Activated CD8-positive, alpha-beta memory T cell treated with anti-CD3 and anti-CD28 coated beads for 1 hour (primary cell): Measurements from ENCODE around the gene DNAJB12.
"Not testable (repeated sequence)": the region's sequence is repeated elsewhere in the genome, so short reads cannot be mapped to it uniquely, and the experiment has no call there.

Source experiments
- DNase-seq, 2 donors: peaks; one replicate each; pipeline ENCODE4 v3.0.0-alpha.2; 2020; ENCODE audit warnings: low read depth in 1 of 2; ENCODE audit errors: extremely low read depth in 1 of 2

DNAJB12 gene

DNA sequence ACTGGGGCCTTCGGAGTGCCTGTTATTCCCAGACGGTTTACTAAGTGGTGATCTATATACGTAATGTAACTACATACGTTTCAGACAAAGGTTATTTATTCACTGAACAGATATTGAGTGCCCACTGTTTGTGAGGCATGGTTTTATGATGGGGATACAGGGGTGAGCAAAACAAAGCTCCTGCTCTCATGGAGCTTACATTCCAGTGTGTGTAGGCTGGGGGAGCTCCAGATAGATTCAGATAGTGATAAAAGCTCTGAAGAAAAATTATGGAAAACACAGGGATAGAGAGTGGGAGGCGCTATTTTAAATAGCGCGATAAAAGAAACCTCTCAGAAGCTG lies 466 bp upstream of the DNAJB12 start:
- DNase-seq, result no peak

DNA sequence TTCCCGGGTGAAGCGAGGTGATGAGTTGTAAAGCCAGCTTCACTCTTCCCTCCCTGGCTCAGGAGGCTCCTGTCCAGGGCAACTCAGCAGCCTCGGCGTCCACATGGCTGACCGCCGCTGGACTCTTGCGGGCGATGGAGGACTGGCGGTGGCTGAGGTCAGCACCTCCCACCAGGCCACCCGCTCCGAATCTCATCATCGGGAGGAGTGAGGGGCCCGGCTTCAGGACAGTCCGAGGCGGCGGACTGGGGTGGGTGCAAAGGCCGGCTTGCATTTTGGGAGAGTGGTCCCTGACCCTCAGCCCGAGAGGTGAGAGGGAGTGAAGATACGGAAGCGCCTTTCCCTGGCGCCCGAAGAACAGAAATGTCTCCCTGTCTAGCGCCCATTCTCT lies 759 bp downstream of the DNAJB12 start:
- DNase-seq, result no peak

DNA sequence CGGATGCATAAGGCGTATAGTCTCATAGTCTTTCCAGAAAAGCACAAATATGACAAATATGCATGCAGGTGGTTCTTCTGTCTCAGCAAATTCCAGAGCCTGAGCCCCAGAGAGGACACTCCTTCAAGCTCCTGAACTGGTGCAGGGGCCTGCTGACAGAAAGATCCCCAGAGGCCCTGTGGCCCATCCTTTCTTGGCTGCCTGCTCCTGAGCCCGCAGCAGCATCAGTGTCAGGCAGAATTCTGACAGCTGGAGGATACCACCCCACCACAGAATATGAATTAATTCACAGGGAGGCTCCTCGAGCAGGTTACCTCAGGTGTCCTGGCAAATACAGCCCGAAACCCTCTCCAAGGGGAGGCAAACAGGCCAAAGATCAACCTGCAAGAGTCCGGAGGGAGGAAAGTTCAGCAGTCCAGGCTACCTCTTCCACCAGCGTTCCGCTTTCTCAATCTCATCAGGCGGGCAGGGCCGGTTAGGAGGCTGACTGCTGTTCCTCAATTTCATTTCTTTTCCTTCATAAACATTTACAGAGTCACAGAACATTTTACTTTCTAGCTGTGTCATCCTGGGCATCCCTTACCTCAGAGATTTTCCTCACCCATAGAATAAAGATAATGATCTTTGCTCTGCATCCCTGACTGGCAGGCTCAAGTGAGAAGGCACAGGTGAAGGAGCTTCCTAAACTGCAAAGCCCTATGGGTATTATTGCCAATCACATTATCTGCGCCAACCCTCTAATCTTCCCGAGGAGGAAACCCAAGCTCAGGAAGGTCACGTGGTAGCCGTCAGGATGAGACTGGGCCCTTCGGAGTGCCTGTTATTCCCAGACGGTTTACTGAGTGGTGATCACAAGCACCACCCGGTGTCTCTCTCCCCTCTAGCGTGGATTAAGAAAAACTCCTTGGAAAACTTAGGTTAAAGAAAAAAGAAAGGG lies 1.4 kb downstream of the DNAJB12 start:
- DNase-seq, result no peak

DNA sequence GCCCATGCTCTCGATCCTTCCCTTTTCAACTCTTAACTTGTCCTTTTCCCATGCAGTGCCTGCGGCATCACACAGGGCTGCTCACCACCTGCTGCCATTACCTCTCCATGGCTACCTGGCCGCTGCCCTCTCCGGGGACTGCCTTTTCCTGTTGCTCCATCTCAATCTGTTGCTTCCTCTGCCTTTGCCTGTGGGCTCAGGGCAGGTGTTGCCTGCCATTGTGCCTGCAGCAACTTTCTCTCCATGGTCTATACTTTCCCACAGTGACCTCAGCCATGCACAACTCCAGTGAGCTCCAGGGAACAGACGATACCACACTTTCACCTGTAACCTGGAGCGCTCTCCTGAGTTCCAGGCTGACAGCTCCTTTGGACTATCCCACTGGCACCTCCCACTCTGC lies 3.2 kb downstream of the DNAJB12 start:
- no peak for DNase-seq

DNA sequence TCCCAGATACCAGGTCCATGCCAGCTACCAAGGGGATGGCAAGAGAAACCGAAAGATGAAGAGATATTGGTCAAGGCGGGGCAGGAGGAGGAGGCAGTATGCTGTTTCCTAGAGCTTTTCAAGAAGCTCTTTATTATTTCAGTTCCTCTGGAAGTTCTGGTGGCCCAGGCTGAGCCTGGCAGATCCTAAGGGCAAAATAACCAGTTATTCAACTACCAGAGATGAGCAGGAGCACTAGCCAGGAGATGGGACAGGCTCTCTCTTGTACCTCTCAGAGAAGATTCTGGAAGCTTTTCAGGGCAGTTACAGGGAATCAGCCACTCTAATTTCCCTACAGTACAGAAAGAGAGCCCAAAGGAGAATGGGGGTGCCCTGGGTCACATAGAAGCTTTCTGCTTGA lies 5.3 kb downstream of the DNAJB12 start:
- DNase-seq, result no peak

DNA sequence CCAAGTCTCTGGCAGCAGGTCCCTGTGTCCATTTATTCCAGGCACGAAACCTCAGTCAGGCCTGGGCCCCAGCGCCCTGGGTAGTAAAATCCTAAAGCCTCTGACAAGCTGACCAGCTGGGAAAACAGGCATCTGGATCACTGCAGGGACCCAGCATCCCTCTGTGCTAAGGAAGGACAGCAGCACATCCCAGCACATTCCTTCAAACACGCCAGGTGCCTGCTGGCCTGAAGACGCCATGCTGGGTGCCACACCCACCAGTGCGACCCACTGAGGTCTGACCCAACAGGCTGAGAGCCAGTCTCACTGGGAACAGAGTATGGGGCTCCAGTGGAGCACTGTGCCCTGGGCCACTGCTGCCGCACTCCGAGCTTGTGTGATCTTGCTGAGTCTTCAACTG lies 6.4 kb downstream of the DNAJB12 start:
- DNase-seq, result no peak

DNA sequence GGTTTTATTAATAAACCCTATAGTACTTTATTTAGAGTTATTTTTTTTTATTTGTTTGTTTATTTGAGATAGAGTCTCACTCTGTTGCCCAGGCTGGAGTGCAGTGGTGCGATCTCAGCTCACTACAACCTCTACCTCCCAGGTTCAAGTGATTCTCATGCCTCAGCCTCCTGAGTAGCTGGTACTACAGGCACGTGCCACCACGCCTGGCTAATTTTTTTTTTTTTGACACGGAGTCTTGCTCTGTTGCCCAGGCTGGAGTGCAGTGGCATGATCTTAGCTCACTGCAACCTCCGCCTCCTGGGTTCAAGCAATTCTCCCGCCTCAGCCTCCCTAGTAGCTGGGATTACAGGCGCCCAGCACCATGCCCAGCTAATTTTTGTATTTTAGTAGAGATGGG lies 8.6 kb downstream of the DNAJB12 start:
- DNase-seq, result not testable (repeated sequence)

DNA sequence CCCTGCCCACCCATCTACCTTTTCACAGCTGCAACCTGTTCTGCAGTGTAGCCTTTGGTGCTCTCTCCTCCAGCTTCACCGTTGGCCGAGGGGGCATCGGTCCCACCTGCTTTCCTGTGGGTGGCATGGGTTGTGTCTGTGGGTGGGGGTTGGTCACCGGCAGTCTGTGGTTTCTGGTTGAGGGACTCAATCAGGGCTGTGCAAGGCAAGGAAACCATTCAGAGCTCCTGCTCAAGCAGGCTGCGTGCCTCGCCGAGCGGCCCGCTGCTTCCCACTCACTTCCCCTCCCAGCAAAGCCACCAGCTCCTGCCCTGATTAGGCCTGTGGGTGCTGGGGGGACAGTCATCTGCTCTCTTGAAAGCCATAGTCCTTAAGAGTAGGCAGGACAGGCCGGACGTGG lies 9.8 kb downstream of the DNAJB12 start:
- DNase-seq, result no peak

DNA sequence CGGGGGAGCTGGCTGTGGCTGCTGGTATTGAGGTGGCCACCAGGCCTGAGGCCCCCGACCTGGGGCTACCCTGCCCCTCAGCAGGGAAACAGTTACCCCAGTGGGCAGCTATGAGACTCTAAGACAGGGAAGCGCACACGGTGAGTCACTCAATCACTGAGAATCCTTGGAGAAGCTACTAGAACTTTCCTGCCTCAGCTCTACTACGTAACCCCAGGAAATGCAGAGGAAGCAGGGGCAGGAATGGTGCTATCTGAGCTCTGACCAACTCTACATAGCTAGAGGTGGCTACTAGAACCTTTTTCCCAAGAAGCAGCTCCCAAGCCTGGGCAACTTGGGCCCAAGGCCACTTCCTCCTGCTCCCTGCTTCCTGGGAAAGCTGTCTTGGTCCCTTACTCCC lies 11.8 kb downstream of the DNAJB12 start:
- no peak for DNase-seq

DNA sequence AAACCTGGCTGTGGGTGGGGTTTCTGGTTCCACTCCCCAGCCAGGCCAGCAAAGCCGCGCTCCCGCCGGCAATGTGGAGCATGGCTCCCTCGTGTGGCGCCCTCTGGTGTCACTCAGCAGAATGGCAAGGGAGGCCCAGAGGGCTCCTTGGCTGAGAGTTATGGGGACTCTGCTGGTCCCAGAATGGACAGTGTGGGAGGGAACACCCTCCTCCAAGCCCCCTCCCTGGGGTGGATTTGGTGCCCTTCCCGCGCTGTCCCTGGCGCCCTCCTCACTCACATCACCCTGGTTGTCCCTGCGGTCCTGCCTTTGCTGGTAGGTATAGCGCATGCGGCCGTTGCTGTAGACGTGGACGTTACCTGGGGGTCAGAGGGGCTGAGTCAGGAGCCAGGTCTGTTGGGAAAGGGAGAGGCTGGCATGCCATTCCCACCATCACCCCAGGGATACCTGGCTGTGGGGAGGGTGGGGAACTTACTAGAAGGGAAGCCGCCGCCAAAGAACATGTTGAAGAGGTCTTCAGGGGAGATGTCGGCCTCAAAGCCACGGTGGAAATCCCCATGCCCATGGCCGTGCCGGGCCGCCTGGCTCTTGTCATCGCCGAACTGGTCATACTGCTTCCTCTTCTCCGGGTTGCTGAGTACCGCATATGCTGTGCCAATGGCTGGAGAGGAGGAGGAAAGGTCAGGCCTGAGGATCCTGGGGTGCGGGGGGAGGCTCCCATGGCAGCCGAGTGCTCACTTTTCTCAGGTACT lies 14.0 kb downstream of the DNAJB12 start:
- peak; percentile 56 to 66 for DNase-seq

DNA sequence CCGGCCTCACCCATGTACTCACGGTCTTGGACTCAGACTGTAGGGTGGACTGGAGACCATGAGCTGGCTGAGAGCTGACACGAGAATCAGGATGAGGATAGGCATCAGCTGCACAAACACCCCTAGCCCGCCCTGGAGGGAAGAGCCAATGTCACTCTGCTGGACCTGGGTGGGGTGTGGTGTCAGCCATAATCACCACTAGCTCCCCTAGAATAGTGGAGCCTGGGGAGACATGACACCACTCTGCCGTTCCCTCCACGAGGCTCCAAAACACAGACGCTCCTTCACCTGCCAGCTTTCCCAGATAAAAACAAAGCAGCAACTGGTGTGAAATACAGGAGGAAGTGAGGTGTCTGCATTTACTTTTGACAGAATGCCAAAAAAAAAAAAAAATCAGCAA lies 16.5 kb downstream of the DNAJB12 start:
- DNase-seq, result no peak

DNA sequence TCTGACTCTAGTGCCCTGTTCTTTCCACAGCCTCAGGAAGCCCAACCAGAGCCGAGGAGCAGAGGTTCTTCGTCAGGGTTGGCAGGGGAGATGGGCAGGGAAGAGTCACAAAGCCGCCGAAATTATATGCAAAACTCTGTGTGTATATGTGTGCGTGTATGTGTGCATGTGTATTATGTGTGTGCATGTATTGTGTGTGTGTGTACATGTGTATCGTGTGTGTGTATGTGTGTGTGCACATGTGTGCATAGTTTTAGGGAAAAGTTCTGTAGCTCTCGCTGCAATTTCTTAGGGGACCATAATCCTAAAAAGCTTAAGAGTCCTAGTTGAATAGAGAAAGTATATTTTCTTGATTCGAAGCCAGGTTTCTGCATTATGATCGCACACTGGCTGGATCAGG lies 17.0 kb downstream of the DNAJB12 start:
- no peak for DNase-seq

DNA sequence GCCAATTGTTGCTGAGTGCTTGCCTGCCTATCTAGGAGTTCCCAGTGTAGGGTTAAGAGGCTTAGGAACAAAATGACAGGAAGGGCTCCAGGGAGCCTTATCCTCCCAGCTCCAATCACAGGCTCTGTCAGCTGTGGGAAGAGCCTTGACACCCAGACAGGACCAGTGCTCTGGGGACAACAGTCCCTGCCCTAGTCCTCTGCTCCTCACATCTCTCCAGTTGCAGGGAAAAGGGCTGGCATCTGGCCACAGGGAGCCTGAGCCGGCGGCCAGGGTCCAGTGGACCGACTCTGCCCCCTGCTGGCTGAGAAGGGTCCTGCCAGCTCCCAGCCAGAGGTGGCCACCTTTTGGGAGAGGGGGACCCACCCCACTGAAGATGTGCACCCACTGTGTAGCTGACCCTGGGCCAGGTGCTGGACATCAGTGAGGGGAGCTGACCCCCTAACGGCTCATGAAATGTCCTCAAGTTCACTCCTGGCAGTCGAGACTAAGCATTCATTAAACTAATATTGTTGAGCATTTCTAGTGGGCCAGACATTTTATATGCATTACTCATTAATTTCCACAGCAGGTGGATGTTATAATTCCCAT lies 17.6 kb downstream of the DNAJB12 start:
- DNase-seq, result peak in 1 of 2 donors; percentile 60

DNA sequence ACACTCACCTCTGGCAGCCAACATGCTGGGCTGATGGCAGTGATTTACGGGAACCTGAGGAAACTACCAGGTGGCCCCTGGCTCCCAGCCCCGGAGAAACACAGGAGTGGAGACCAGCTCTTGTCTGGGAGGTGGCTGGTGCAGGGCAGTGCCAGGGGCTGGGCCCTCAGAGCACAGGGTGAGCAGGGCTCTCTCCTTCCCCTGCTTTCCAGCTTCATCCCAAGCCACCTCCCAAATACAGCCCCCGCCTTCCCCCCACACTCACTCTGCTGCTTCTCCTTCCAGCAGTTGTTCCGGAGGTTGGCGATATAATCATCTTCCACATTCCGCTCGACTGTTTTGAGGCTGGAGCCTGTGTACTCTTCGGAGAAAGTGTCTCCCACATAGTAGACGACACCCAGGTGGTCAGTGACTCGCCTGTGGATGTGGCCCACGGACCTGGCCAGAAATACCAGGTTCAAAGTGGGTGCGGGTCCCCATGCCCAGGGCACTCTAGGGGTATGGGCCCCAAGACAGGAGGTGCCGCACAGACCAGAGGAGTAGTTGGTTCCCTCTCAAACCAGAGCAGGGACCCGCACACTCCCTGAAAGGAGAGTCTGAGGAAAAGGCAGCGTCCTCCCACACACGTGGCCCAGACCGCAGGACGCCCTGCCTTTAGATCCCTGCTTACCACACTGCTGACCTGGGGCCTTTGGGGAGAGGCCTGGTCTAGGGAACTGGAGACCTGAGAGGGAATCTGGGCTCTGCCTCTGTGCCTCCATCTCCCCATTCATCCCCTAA lies 18.3 kb downstream of the DNAJB12 start:
- DNase-seq, result no peak

DNA sequence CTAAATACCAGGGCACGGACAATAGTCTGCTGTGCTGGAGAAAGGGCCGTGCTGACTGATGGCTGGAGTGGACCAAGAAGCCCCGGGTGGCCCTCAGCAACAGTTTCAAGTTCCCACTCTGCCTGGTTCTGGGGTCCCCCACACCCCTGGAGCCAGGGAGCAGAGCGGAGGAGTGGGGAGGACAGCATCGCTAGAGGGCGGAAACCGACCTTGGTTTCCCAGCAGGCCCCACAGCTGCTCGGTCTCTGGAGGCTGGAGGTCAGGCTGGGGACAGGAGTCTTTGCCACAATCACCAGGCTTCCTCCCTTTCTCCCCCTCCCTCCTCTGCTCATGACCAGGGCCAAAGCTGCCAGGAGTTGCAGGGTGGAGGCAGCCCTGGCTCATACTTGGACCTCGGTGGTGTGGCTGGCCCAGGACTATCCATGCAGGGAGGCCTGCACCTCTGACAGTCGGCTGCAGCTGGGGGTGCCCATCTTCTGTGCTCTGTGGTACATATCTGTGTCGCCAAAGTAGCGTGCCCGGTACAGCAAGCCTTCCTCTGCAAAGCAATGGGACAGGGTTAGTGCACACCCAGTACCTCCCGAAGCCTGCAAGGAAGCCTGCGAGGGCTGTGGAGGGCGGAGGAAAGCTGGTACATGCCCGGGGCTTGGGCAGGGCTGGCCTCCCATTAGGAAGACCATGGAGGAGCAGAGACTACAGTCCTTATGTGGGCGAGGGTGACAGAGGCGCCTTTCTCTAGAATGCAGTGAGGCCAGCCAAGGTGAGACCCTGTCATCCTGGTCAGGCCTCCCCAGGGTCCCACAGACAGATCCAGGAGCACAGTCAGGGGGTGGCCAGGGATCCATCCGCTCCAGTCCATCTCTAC lies 19.1 kb downstream of the DNAJB12 start:
- no peak for DNase-seq

DNA sequence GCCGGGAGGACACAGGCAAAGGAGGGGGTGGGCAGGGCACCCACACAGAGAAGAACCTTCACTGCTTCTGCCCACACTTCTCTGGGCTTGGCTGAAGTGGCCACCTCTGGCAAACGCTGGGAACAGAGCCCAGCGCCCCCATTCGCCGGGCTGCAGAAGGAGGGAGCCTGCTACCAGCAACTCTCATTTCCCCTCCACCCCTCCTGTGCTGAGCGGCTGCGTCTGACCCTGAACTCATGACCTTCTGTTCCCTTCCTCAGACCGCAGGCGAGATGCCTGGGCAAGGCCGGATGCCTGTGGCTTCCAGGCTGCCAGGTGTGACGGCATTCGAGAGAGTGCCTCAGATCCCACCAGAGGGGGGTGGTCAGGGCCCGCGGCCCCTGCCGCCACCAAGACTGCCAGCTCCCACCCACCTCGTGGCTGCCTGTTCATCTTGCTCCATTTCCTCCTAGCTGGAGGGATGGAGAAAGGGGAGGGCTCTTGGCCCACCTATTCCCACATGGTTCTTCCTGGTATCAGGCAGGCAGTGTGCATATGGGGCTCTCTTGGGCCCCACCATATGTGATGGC lies 19.8 kb downstream of the DNAJB12 start:
- peak; percentile 63 to 75 for DNase-seq

DNA sequence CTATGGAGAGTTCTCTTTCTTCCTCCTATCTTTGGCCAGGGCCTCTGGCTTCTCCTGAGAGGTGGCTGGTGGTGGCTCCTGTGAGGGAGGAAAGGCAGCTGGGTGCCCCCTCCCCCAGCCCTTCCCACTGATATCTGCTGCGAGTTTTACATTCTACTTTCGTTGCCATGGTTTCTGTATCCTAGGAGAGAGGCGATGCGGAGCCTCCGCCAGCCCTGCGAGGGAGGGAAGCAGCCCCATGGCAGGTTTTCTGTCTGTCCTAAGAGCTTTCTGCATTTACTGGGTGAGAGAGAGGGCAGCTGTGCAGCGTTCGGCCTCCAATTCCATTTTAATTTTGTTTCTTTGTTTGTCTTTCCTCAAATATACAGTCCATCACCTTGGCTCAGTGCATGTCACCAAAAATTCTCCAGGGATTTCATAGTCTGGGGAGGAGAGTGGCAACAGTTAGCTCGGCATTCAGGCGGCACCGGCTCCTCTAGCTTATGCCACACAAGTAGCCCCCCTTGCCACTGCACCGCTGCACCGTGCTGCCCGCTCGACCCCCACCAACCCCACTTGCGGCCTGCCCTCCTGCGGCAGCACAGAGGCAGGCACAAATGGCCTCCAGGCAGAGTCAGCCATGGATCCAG lies 20.4 kb downstream of the DNAJB12 start:
- DNase-seq, result no peak

DNA sequence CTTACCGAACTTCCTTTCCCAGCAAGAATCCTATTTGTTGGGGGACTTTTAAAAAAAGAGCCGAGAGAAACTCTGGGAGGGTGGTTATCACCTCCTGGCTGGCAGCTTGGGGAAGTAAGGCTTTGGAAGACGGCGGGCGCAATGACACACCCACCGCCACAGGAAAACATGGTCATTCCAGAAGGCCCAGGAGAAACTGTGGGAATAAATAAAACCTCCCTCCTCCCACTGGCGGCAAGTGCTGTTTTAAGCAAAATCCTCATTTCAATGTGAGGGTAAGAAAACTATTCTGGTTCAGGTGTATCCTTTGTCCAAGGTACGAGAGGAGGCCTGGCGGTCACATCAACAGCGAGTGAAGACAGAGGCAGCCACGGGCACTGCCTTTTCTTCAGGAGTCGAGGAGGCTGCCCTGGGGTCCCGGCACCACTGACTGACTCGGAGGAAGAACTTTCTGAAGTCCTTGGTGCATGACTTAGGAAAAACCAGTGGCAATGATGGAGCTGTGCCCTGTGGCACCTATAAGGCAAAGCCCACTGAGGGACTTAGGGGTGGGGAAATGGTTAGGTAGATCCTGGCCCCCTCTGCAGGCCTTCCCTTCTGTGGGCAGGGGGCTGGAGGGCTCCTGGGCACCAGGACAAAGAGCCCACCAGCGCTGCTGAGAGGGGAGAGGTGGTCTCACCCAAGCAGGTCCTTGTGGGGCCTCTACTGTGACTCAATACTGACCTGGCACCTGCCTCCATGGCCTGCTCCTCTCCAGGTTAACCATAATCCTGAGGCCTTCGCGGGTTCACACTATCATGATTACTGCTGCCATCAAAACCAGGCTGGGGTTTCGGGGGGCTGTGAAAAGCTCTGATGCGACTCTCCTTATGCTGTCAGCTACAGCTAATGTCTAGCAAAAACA lies 21.4 kb downstream of the DNAJB12 start:
- no peak for DNase-seq
